HEK293 (cell line): ENCODE data around the gene GMPS.

Source experiments
- OVOL3 ChIP-seq: fragments of 450-650 bp; formaldehyde crosslinking; IDR thresholded peaks from 2 replicates; pipeline ENCODE4 v1.5.1; 2016; ENCODE audit warnings: missing biosample characterization, missing genetic modification characterization
- PRDM4 ChIP-seq: fragments of 450-650 bp; formaldehyde crosslinking; IDR thresholded peaks from 2 replicates; pipeline ENCODE4 v1.5.1; 2017; ENCODE audit warnings: missing biosample characterization, missing genetic modification characterization
- SP7 ChIP-seq: fragments of 450-650 bp; formaldehyde crosslinking; IDR thresholded peaks from 2 replicates; pipeline ENCODE4 v1.5.1; 2016; ENCODE audit warnings: missing biosample characterization, missing genetic modification characterization
- YY1 ChIP-seq: fragments of 450-650 bp; formaldehyde crosslinking; IDR thresholded peaks from 2 replicates; pipeline ENCODE4 v1.5.1; 2018; ENCODE audit warnings: missing biosample characterization, missing genetic modification characterization
- ZBTB21 ChIP-seq: fragments of 450-650 bp; formaldehyde crosslinking; IDR thresholded peaks from 2 replicates; pipeline ENCODE4 v1.5.1; 2017; ENCODE audit warnings: missing biosample characterization, missing genetic modification characterization
- ZIC2 ChIP-seq: fragments of 450-650 bp; formaldehyde crosslinking; IDR thresholded peaks from 2 replicates; pipeline ENCODE4 v1.5.1; 2016; ENCODE audit warnings: missing biosample characterization, missing genetic modification characterization
- ZNF121 ChIP-seq: fragments of 450-650 bp; formaldehyde crosslinking; IDR thresholded peaks from 2 replicates; pipeline ENCODE4 v1.5.1; 2016; ENCODE audit warnings: missing biosample characterization, missing genetic modification characterization
- ZNF140 ChIP-seq: fragments of 450-650 bp; formaldehyde crosslinking; IDR thresholded peaks from 2 replicates; pipeline ENCODE4 v1.5.1; 2016; ENCODE audit warnings: missing biosample characterization, missing genetic modification characterization
- ZNF311 ChIP-seq: fragments of 450-650 bp; formaldehyde crosslinking; IDR thresholded peaks from 2 replicates; pipeline ENCODE4 v1.5.1; 2017; ENCODE audit warnings: missing biosample characterization, missing genetic modification characterization, borderline replicate concordance
- ZNF335 ChIP-seq: fragments of 450-650 bp; formaldehyde crosslinking; conservative IDR thresholded peaks from 2 replicates; pipeline ENCODE4 v1.5.1; 2016; ENCODE audit warnings: missing biosample characterization, missing genetic modification characterization
- ZNF350 ChIP-seq: fragments of 450-650 bp; formaldehyde crosslinking; IDR thresholded peaks from 2 replicates; pipeline ENCODE4 v1.5.0; 2017; ENCODE audit warnings: missing biosample characterization, mild to moderate bottlenecking, missing genetic modification characterization
- ZNF354C ChIP-seq: fragments of 450-650 bp; formaldehyde crosslinking; IDR thresholded peaks from 2 replicates; pipeline ENCODE4 v1.5.1; 2016; ENCODE audit warnings: missing biosample characterization, missing genetic modification characterization, low read depth, borderline replicate concordance
- ZNF366 ChIP-seq: fragments of 450-650 bp; formaldehyde crosslinking; conservative IDR thresholded peaks from 2 replicates; pipeline ENCODE4 v1.5.1; 2016; ENCODE audit warnings: missing biosample characterization, missing genetic modification characterization
- ZNF404 ChIP-seq: fragments of 450-650 bp; formaldehyde crosslinking; IDR thresholded peaks from 2 replicates; pipeline ENCODE4 v1.5.1; 2017; ENCODE audit warnings: missing biosample characterization, missing genetic modification characterization
- ZNF473 ChIP-seq: fragments of 450-650 bp; formaldehyde crosslinking; IDR thresholded peaks from 2 replicates; pipeline ENCODE4 v1.5.1; 2017; ENCODE audit warnings: missing biosample characterization, missing genetic modification characterization
- ZNF501 ChIP-seq: fragments of 450-650 bp; formaldehyde crosslinking; IDR thresholded peaks from 2 replicates; pipeline ENCODE4 v1.5.1; 2016; ENCODE audit warnings: missing biosample characterization, missing genetic modification characterization
- ZNF558 ChIP-seq: fragments of 450-650 bp; formaldehyde crosslinking; IDR thresholded peaks from 2 replicates; pipeline ENCODE4 v1.5.1; 2016; ENCODE audit warnings: missing biosample characterization, missing genetic modification characterization
- ZNF560 ChIP-seq: fragments of 450-650 bp; formaldehyde crosslinking; IDR thresholded peaks from 2 replicates; pipeline ENCODE4 v1.5.1; 2017; ENCODE audit warnings: missing biosample characterization, missing genetic modification characterization, borderline replicate concordance
- ZNF561 ChIP-seq: fragments of 450-650 bp; IDR thresholded peaks from 2 replicates; pipeline ENCODE4 v1.5.1; 2018; ENCODE audit warnings: missing biosample characterization, missing genetic modification characterization, borderline replicate concordance
- ZNF585B ChIP-seq: fragments of 450-650 bp; formaldehyde crosslinking; IDR thresholded peaks from 2 replicates; pipeline ENCODE4 v1.5.1; 2016; ENCODE audit warnings: missing biosample characterization, missing genetic modification characterization
- ZNF76 ChIP-seq: fragments of 450-650 bp; formaldehyde crosslinking; IDR thresholded peaks from 2 replicates; pipeline ENCODE4; 2016; ENCODE audit warnings: low read depth, missing biosample characterization, missing genetic modification characterization, borderline replicate concordance
- ZNF785 ChIP-seq: fragments of 450-650 bp; formaldehyde crosslinking; IDR thresholded peaks from 2 replicates; pipeline ENCODE4 v1.5.1; 2016; ENCODE audit warnings: missing biosample characterization, missing genetic modification characterization
- ZNF791 ChIP-seq: fragments of 450-650 bp; formaldehyde crosslinking; IDR thresholded peaks from 2 replicates; pipeline ENCODE4 v1.5.1; 2016; ENCODE audit warnings: missing biosample characterization, missing genetic modification characterization
- TF ChIP-seq, protein P1 (sequence below): sonication (generic); formaldehyde crosslinking; IDR thresholded peaks from 2 replicates; pipeline ENCODE4 v1.8.1; 2022; ENCODE audit warnings: mild to moderate bottlenecking, moderate library complexity, missing genetic modification reagents
- TF ChIP-seq, protein P2 (sequence below): fragments of 450-650 bp; formaldehyde crosslinking; IDR thresholded peaks from 2 replicates; pipeline ENCODE4 v1.5.1; 2017; ENCODE audit warnings: missing biosample characterization, missing genetic modification characterization
- TF ChIP-seq, protein P3 (sequence below): fragments of 450-650 bp; formaldehyde crosslinking; IDR thresholded peaks from 2 replicates; pipeline ENCODE4 v1.5.1; 2016; ENCODE audit warnings: missing biosample characterization, missing genetic modification characterization
- TF ChIP-seq, protein P4 (sequence below): fragments of 450-650 bp; formaldehyde crosslinking; IDR thresholded peaks from 2 replicates; pipeline ENCODE4 v1.5.1; 2016; ENCODE audit warnings: missing biosample characterization, missing genetic modification characterization, borderline replicate concordance

The GMPS gene

DNA sequence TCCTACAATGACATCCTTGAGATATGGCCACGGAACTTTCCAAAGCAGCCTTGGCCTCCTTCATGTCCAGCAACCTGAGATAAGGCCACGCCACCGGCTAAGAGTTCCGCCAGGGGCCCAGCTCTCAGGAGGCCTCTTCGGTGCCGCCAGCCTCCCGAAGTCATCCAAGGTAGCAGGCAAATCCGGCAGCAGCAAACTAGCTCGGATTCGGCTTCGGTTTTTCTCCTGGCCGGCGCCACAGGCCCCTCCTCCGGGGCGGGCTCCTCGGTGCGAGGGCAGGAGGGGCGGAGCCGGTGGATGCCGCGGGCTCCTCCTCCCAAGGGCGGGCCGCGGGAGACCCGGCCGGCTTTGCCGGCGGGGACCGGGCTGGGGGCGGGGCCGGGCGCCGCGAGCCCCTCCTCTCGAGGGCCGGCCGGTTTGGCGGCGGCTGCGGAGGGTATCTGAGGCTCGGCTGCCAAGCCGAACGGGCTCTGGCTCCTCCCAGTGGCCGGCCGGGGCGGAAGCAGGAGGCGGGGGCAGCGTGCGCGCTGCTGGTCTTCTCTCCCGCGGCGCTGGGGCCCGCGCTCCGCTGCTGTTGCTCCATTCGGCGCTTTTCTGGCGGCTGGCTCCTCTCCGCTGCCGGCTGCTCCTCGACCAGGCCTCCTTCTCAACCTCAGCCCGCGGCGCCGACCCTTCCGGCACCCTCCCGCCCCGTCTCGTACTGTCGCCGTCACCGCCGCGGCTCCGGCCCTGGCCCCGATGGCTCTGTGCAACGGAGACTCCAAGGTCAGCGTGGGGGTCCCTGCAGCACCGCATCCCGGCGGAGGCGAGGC lies at the start of gene GMPS (continued):
- TF ChIP-seq ZNF560, result no peak
- TF ChIP-seq ZNF121, result no peak
- no peak for TF ChIP-seq ZNF785 (tag by site-specific recombination)
- no peak for TF ChIP-seq ZNF558 (tag by site-specific recombination)
- TF ChIP-seq ZNF473 (tag by site-specific recombination), result no peak
- no peak for TF ChIP-seq ZNF140 (tag by site-specific recombination)
- TF ChIP-seq ZBTB21 (tag by site-specific recombination), result no peak
- no peak for TF ChIP-seq ZNF311
- TF ChIP-seq YY1 (tag by site-specific recombination), result no peak
- TF ChIP-seq, protein P1, sequence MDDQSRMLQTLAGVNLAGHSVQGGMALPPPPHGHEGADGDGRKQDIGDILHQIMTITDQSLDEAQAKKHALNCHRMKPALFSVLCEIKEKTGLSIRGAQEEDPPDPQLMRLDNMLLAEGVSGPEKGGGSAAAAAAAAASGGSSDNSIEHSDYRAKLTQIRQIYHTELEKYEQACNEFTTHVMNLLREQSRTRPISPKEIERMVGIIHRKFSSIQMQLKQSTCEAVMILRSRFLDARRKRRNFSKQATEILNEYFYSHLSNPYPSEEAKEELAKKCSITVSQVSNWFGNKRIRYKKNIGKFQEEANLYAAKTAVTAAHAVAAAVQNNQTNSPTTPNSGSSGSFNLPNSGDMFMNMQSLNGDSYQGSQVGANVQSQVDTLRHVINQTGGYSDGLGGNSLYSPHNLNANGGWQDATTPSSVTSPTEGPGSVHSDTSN (CRISPR knock-in tag), result peak; percentile 41; the same call in 1 of the 2 replicates
- peak; percentile 28; the same call in 1 of the 2 replicates for TF ChIP-seq ZNF501 (tag by site-specific recombination)
- TF ChIP-seq ZNF791, result no peak
- TF ChIP-seq ZNF76, result no peak
- no peak; the same call in 1 of the 2 replicates for TF ChIP-seq ZNF561 (tag by site-specific recombination)
- TF ChIP-seq OVOL3 (tag by site-specific recombination), result no peak
- TF ChIP-seq, protein P2, sequence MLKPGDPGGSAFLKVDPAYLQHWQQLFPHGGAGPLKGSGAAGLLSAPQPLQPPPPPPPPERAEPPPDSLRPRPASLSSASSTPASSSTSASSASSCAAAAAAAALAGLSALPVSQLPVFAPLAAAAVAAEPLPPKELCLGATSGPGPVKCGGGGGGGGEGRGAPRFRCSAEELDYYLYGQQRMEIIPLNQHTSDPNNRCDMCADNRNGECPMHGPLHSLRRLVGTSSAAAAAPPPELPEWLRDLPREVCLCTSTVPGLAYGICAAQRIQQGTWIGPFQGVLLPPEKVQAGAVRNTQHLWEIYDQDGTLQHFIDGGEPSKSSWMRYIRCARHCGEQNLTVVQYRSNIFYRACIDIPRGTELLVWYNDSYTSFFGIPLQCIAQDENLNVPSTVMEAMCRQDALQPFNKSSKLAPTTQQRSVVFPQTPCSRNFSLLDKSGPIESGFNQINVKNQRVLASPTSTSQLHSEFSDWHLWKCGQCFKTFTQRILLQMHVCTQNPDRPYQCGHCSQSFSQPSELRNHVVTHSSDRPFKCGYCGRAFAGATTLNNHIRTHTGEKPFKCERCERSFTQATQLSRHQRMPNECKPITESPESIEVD (tag by site-specific recombination), result no peak
- TF ChIP-seq, protein P3, sequence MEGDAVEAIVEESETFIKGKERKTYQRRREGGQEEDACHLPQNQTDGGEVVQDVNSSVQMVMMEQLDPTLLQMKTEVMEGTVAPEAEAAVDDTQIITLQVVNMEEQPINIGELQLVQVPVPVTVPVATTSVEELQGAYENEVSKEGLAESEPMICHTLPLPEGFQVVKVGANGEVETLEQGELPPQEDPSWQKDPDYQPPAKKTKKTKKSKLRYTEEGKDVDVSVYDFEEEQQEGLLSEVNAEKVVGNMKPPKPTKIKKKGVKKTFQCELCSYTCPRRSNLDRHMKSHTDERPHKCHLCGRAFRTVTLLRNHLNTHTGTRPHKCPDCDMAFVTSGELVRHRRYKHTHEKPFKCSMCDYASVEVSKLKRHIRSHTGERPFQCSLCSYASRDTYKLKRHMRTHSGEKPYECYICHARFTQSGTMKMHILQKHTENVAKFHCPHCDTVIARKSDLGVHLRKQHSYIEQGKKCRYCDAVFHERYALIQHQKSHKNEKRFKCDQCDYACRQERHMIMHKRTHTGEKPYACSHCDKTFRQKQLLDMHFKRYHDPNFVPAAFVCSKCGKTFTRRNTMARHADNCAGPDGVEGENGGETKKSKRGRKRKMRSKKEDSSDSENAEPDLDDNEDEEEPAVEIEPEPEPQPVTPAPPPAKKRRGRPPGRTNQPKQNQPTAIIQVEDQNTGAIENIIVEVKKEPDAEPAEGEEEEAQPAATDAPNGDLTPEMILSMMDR (tag by site-specific recombination), result peak; percentile 65
- TF ChIP-seq ZNF585B (tag by site-specific recombination), result 0 out of 2 replicates have a peak, but pooled peaks have one; percentile 8
- TF ChIP-seq ZNF335 (tag by site-specific recombination), result 0 out of 2 replicates have a peak, but pooled peaks have one; percentile 53
- TF ChIP-seq, protein P4, sequence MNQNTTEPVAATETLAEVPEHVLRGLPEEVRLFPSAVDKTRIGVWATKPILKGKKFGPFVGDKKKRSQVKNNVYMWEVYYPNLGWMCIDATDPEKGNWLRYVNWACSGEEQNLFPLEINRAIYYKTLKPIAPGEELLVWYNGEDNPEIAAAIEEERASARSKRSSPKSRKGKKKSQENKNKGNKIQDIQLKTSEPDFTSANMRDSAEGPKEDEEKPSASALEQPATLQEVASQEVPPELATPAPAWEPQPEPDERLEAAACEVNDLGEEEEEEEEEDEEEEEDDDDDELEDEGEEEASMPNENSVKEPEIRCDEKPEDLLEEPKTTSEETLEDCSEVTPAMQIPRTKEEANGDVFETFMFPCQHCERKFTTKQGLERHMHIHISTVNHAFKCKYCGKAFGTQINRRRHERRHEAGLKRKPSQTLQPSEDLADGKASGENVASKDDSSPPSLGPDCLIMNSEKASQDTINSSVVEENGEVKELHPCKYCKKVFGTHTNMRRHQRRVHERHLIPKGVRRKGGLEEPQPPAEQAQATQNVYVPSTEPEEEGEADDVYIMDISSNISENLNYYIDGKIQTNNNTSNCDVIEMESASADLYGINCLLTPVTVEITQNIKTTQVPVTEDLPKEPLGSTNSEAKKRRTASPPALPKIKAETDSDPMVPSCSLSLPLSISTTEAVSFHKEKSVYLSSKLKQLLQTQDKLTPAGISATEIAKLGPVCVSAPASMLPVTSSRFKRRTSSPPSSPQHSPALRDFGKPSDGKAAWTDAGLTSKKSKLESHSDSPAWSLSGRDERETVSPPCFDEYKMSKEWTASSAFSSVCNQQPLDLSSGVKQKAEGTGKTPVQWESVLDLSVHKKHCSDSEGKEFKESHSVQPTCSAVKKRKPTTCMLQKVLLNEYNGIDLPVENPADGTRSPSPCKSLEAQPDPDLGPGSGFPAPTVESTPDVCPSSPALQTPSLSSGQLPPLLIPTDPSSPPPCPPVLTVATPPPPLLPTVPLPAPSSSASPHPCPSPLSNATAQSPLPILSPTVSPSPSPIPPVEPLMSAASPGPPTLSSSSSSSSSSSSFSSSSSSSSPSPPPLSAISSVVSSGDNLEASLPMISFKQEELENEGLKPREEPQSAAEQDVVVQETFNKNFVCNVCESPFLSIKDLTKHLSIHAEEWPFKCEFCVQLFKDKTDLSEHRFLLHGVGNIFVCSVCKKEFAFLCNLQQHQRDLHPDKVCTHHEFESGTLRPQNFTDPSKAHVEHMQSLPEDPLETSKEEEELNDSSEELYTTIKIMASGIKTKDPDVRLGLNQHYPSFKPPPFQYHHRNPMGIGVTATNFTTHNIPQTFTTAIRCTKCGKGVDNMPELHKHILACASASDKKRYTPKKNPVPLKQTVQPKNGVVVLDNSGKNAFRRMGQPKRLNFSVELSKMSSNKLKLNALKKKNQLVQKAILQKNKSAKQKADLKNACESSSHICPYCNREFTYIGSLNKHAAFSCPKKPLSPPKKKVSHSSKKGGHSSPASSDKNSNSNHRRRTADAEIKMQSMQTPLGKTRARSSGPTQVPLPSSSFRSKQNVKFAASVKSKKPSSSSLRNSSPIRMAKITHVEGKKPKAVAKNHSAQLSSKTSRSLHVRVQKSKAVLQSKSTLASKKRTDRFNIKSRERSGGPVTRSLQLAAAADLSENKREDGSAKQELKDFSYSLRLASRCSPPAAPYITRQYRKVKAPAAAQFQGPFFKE, result no peak
- no peak for TF ChIP-seq ZNF350
- no peak for TF ChIP-seq PRDM4 (tag by site-specific recombination)
- no peak for TF ChIP-seq ZNF354C (tag by site-specific recombination)
- TF ChIP-seq ZIC2 (tag by site-specific recombination), result peak; percentile 44
- no peak; the same call in 1 of the 2 replicates for TF ChIP-seq SP7
- TF ChIP-seq ZNF366 (tag by site-specific recombination), result no peak
- no peak for TF ChIP-seq ZNF404 (tag by site-specific recombination)
